LoVo (cell line): Measurements from ENCODE around the gene CEACAM4.

Experiments used
- DNase-seq: peaks from one replicate; pipeline ENCODE4 v3.0.0-alpha.2; 2016; ENCODE audit warnings: low spot score

The CEACAM4 gene

GRCh38 chr19:41617941-41618730, 8.7 kb downstream of the CEACAM4 start:
- no peak for DNase-seq

- DNase-seq = peak; percentile 28
Observed at GRCh38 chr19:41616792-41617621, 9.9 kb downstream of the CEACAM4 start.

GRCh38 chr19:41615207-41615606, 11.7 kb downstream of the CEACAM4 start:
- no peak for DNase-seq

DNA sequence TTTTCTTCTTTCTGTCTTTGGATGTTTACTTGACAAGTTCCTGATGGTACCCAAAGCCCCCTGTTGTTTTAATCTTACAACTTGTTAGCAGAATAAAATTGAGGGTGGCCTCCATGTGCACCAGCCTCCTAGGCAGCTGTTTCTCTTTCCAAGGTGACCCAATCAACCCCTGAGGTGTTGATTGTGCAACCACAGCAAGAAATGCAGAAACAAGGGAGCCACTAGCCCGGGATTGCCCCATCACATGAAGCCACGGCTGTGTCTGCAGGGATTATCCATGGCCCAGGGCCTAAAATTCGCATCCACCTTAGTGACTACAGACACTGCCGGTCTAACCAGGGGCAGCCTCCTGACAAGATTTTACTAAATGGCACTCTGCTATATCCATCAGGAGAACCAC, 14.4 kb downstream of the CEACAM4 start:
- no peak for DNase-seq

DNA sequence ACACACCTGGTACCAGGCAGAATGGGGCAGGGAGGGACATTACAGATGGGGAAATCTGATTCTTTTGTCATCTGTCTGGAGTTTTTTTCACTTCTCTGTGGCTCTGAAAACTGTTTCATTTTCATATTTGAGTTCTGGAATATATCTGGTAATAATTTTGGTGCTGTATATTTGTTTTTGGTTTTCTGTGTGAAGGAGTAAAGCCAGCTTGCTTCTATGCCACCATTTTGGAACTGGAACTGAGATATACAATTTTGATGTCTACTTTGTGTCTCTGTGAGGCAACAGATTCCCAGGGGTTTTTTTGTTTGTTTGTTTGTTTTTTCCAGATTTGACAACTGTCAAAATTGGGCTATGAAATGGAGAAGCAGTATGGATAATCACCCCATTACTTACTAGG, 16.1 kb downstream of the CEACAM4 start:
- no peak for DNase-seq

DNA sequence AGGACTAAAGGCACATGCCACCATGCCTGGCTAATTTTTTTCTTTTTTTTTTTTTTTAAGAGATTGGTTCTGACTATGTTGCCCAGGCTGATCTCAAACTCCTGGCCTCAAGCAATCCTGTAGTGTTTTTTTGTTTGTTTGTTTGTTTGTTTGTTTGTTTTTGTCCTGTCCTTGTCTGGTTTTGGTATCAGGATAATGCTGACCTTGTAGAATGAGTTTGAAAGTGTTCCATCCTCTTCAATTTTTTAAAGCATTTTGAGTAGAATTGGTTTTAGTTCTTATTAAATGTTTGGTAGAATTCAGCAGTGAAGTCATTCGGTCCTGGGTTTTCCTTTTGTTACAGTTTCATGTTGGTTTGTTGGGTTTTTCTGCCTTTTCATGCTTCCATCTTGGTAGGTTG, 19.2 kb downstream of the CEACAM4 start:
- DNase-seq = no peak

DNA sequence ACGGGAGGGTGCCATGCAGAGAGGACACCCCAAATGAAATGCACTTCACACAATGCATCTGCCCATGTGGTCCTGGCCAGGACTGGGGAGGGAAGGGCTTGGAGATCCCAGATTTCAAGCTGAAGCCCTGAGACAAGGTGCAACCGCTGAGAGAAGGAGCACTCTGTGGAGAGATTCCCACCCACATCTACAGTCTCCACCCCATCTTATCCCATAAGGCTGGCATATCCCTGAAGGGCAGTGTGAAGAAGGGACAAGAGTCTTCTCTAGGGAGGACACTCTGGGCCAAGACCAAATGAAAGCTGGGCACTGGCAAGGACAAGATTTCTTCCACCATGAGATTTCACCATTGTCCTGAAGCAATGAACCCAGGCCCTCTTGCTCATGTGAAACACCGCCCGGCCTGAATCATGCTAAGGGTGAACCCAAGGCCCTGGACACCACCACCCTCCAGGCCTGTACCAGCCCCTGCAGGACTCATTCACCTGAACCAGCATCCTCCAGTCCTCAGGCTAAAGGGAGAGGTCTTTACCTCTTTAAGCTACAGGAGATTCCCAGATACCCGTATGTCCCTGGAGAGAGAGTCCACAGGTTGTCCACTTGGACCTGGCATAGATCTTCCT, 20.5 kb downstream of the CEACAM4 start:
- DNase-seq = no peak

DNA sequence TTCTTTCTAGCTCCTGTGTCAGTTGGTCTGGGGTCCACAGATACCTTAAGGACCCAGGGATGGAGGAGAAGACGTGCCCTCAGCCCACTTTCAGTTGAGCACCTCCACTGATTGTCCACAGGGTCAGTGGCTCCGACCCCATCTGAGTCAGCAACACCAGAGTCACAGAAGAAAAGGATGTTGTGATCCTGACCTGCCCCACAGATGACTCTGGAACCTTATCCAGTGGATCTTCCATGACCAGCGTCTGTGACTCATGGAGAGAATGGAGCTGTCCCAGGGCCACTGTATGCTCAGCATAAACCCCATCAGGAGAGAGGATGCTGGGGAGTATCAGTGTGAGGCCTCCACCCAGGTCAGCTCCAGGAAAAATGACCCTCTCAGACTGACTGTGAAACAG, 22.0 kb downstream of the CEACAM4 start:
- no peak for DNase-seq

DNA sequence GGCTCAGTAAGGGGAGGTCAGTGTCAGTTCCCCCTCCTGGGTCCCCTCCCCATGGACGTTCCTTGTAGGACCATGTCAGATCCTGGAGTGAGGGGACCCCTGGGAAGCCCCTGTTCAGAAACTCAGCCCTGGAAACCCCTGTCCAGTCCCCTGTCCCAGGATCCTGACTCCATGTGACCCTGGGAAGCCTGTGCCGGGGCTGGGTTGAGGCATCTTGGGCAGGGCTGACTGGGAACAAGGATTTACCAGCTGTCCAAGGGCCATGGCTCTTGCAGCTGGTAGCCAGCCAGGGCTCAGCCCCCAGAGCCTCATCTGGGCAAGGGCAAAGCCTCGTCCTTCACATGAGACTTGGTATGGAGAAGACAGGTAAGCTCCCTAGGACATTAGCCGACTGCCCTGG, 25.1 kb downstream of the CEACAM4 start:
- DNase-seq = no peak

GRCh38 chr19:41599175-41599966, 27.5 kb downstream of the CEACAM4 start:
- DNase-seq = no peak

- peak; percentile 62 for DNase-seq
Observed at GRCh38 chr19:41597600-41598041, 29.3 kb downstream of the CEACAM4 start.

DNA sequence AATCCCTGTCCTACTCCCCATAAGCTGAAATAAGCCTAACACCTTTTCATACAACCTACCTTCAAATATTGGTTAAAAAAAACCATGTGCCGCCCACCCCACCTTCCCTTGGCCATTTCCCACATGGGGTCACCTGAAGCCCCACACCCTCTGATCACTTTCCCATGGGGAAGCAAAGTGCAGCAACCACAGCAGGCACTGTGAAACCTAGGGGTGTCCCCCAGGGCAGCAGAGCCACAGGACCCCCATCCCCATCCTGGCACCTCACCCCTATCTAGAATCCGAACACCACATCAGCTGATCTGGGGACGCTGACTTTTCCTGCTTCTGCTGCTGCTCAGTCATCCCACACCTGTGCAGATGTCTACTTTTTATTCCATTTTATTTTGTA, 31.0 kb downstream of the CEACAM4 start:
- no peak for DNase-seq

- DNase-seq = peak; percentile 82
Observed at GRCh38 chr19:41595258-41595889, 31.5 kb downstream of the CEACAM4 start.

DNA sequence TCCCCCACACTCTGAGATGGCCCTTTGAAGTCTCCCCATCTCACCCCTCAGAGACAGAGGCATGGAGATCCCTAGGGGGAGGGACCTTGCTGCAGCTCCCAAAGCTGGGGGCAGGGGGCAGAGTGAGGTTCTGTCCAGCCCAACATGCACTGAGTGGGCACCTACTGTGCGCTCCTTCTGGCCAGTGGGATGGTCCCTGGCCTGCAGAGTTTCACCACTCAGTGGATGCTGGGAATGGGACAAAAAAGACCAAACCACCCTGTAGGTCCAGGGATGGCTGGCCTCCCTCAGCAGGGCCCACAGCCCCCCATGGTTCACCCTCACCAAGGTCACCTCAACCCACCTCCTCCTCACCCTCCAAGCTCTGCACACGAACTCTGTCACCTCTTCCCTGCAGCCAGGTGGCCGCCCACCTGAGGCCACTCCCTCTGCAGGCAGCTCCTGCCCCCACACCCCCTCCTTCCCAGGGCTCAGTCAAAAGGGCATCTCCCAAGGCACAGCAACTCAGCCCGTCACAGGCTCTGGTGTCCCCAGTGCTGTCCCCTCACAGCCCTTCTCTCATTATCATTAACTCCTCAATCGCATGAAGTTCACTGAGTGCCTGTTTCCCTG, 34.8 kb downstream of the CEACAM4 start:
- no peak for DNase-seq

- DNase-seq = no peak
Observed at GRCh38 chr19:41590936-41591335, 35.9 kb downstream of the CEACAM4 start.

DNA sequence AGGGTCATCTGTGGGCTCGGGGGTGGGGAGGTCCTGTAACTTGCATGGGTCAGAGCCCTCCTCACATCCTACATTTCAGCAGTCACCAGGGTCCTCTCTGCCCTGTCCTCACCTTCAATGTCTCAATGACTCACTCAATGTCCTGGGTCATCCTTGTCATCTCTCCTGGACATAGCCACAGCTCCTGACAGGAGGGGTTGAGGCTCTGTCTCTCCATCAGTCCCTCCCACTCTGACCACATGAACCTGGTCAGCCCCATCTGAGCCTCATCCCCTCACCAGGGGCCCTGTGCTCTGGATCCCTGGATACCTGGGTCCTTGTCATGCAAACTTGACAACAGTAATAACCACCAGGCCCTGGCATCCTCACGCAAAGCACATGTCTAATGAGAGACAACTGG, 37.5 kb downstream of the CEACAM4 start:
- DNase-seq = no peak

- DNase-seq = peak; percentile 41
Observed at GRCh38 chr19:41588497-41589209, 38.2 kb downstream of the CEACAM4 start.

- no peak for DNase-seq
Observed at GRCh38 chr19:41587838-41588210, 39.0 kb downstream of the CEACAM4 start.

DNA sequence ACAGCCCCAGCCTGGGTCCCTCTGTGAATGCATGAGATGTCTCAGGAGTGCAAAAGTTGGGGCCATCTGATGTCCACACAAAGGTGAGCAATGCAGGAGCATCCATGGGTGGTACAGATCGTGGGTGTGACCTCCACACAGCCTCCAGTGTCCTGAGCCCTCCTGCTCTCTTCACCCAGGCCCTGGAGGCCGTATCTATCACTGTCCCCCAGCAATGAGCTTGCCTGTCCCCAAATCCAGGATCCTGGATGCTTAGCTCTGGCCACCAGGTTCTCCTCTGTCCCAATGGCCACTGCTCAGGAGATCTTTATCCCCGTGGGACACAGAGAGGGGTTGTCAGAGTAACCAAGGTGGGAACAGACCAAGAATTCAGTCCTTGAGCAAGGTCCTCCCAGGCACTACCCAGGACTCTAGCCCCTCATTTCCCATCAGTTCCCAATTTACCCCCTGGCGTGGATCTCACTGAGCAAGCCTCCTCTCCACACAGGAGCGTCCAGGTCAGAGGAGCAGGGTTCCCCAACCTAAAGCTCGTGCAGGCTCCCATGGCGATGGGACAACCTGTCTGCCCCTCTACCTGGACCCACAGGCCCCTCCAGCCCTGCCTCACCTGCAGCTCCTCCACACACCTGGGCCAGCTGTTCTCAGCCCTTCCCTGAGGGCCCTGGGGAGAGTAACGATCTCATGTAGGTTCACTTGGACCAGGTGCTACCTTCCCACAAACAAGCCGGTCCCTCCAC, 39.6 kb downstream of the CEACAM4 start:
- no peak for DNase-seq

DNA sequence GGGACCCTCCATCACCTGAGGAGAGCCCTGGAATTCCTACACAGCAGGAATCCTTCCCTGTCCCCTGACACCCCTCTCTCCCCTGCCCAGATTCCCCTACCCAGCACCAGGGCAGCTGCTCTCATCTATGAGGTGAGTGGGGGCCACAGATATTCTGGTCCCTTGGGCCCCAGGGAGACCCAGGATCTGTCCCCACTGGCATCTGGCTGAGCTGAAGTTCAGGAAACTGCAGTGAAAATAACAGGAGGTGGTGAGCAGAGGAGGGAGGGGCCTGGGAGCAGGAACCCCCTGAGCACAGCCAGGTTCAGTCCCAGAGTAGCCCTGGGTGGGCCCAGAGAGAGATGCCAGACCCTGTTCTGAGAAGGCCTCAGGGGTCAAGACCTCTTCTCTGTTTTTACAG, 40.8 kb downstream of the CEACAM4 start:
- no peak for DNase-seq
